Measurements from ENCODE around the gene PAIP1.

- TF ChIP-seq POLR2AphosphoS5 (IDR thresholded peaks at IDR 0.05; ENCODE audit: low read depth, low read length) (no peak), POLR2A (IDR thresholded peaks at IDR 0.05; ENCODE audit: low read depth, low read length) (no peak), TAF1 (IDR thresholded peaks at IDR 0.05; ENCODE audit: borderline replicate concordance, low read depth, low read length) (no peak)
These were observed 49.5 kb upstream of the PAIP1 start for GRCh38 chr5:43606351-43606750.

Data from GM12892 (cell line).